Kidney epithelial cell (primary cell): ENCODE results near the gene NHLRC1. TPM values are rescaled to one million over a fixed set of nuclear protein-coding genes. Genes with fewer than 3 reads are reported as not detected.

Source experiments
- DNase-seq: peaks from one replicate; pipeline ENCODE4 v3.0.0-alpha.2; 2010; ENCODE audit warnings: low read depth
- H3K27me3 ChIP-seq: 2 replicates; pipeline ENCODE4 v1.6.0; 2011; ENCODE audit warnings: low read length; ENCODE audit not compliant: control insufficient read depth, insufficient read depth
- H3K36me3 ChIP-seq: 2 replicates; pipeline ENCODE4 v1.5.1; 2011; ENCODE audit warnings: low read length; ENCODE audit not compliant: control insufficient read depth, insufficient read depth
- H3K4me3 ChIP-seq: 2 replicates; pipeline ENCODE4 v1.5.1; 2011; ENCODE audit warnings: low read depth, mild to moderate bottlenecking, control low read depth, low read length
- total RNA-seq: library from RNA; depleted of rRNA; stranded (reverse); fragments of >200 nt; gene quantifications from 2 replicates; pipeline ENCODE4 v1.2.3, GENCODE V29; 2015
- TF ChIP-seq, protein P1 (sequence below): IDR thresholded peaks from 2 replicates; pipeline ENCODE4 v1.5.1; 2011; ENCODE audit warnings: mild to moderate bottlenecking, moderate library complexity, low read length, control low read depth, inconsistent platforms; ENCODE audit not compliant: insufficient read depth, poor library complexity, severe bottlenecking

NHLRC1 gene
- total RNA-seq, 1 donor from 2014 or later, result 3.1 TPM

DNA sequence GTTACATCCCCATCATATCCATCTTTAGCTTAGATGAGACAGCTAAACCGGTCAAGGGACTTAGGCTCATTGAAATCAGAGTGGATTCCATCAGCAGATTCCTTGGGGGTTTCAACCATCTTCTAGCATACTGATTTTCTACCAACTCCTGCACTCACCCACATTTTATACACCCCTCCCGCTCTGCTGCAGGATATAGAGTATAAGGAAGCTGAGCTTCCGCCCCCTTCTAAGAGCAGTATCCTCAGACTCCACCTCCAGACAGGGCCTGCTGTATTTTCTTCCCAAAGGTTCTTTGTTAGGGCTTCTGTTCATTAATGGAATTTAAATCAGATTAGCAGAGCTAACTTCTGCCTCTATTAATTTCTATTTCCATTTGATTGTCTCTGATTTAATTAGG lies 9.9 kb upstream of the NHLRC1 start:
- TF ChIP-seq, protein P1, sequence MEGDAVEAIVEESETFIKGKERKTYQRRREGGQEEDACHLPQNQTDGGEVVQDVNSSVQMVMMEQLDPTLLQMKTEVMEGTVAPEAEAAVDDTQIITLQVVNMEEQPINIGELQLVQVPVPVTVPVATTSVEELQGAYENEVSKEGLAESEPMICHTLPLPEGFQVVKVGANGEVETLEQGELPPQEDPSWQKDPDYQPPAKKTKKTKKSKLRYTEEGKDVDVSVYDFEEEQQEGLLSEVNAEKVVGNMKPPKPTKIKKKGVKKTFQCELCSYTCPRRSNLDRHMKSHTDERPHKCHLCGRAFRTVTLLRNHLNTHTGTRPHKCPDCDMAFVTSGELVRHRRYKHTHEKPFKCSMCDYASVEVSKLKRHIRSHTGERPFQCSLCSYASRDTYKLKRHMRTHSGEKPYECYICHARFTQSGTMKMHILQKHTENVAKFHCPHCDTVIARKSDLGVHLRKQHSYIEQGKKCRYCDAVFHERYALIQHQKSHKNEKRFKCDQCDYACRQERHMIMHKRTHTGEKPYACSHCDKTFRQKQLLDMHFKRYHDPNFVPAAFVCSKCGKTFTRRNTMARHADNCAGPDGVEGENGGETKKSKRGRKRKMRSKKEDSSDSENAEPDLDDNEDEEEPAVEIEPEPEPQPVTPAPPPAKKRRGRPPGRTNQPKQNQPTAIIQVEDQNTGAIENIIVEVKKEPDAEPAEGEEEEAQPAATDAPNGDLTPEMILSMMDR, result no peak

DNA sequence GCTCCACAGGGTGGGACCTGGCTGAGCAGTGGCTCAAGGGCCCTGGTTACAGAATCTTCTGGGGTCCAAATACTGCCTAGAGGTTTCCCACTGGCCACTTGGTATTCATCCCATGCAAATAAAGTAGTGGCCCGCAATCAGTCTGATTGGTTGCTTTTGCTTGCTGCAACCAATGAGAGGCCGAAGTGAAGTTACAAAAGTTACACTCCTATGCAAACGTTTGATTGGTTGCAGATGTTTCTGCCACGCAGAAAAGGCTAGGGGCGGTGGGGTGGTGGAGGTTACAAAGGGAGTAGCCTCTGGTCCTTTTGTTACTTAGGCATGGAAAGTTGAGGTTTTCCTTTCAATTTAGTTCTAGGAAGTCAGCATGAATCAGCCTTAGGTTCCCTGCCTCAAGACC lies 3.6 kb upstream of the NHLRC1 start:
- TF ChIP-seq, protein P1, result no peak
- H3K36me3 ChIP-seq, result no peaks in the 10 kb centered on the region
- no peak overlapping the region for H3K4me3 ChIP-seq
- peaks cover 3% of the 10 kb centered on the region for H3K27me3 ChIP-seq
- DNase-seq, result no peak

More for the DNA sequence above, 9.9 kb upstream of the NHLRC1 start:
- H3K36me3 ChIP-seq, result no peaks in the 10 kb centered on the region
- H3K27me3 ChIP-seq, result no peaks in the 10 kb centered on the region
- DNase-seq, result no peak
- no peak overlapping the region for H3K4me3 ChIP-seq

DNA sequence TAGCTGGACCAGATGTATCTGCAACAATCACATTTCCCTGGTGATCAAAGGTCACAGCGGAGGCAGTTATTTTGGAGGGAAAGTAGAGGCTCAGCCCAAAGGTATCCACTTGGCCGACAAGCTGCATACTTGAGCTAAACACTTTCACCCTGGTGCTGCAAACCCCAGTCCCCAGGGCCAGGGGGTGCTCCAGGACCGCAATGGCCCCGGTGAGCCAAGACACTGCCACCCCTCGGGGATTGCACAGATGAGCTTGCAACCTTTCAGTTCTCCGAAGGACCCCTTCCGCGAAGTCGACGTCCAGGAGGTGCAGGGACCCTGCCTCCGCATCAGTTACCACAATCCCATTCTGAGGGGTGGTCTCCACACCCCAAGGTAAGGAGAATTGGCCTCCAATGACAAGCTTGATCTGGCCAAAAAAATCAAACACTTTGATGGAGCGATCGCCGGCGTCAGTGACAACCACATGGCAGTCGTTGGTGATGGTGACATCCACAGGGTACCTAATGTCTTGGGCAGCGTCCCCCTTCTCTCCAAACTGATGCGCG lies 823 bp downstream of the NHLRC1 start:
- TF ChIP-seq, protein P1, result no peak
- H3K4me3 ChIP-seq, result no peak overlapping the region
- DNase-seq, result no peak
- peaks cover 3% of the 10 kb centered on the region for H3K27me3 ChIP-seq
- no peaks in the 10 kb centered on the region for H3K36me3 ChIP-seq

DNA sequence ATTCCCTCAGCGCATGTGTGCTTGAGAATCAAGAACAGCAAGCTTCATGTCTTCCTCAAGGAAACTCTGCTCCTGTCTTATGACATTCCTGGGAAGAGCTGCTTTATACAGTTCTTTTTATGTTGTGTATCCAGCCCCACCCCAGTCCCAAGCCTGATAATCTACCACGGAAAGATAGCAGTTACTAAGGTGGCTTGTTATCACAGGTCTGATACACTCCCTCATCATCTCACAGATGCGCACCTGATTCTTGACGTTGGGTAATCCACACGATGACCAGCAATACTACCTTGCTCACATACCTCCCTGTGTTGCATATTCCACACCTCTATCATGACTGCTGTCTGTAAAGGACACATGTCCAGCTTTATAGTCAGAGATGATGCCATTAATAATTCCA lies 3.2 kb downstream of the NHLRC1 start:
- Histone ChIP-seq H3K36me3 (no peaks in the 10 kb centered on the region), H3K4me3 (no peak overlapping the region), H3K27me3 (peaks cover 3% of the 10 kb centered on the region)
- no peak for DNase-seq
- TF ChIP-seq, protein P1, result no peak

DNA sequence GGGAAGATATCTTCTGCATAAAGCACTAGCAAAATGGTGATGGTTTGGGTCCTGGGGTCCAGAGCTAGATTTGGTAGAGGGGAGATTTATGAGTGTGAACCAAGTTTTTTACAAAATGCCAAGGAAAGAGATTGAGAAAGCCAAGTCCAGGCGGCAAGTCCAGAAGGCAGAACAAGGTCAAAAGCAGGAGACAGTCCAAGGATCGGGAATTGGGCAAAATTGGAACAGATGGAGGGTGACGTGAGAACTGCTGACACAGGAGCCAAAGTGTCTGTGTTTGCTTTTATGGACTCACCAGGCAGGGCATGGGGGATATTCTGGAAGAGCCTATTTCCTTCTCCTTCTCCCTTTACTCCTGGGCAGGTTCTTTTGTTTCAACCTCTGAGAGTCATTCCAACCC lies 4.1 kb downstream of the NHLRC1 start:
- DNase-seq, result no peak
- no peak overlapping the region for H3K4me3 ChIP-seq
- peaks cover 3% of the 10 kb centered on the region for H3K27me3 ChIP-seq
- TF ChIP-seq, protein P1, result no peak
- H3K36me3 ChIP-seq, result no peaks in the 10 kb centered on the region

DNA sequence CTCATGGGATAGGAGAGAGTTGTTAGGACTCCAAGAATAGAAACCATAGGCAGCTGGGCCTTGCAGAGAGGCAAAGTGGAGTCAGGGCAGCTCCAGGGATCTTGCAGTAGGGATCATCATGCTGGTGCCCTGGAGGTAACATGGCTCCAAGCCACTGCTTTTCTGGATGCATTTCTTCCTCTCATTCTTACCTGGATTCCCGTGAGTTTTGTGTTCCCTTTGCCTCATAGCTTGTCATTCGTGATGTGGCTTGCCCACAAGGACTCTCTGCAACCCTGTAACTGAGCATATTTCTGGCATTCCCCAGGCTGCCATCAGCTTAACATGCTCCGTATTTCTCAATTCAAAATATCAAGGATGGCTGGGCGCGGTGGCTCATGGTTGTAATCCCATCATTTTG lies 5.3 kb downstream of the NHLRC1 start:
- Histone ChIP-seq H3K4me3 (no peak overlapping the region), H3K27me3 (peaks cover 3% of the 10 kb centered on the region), H3K36me3 (no peaks in the 10 kb centered on the region)
- no peak for DNase-seq
- TF ChIP-seq, protein P1, result no peak
